Effector memory CD8-positive, alpha-beta T cell (primary cell): Measurements from ENCODE around the gene OSBPL10.
"Not testable (repeated sequence)": the region's sequence is repeated elsewhere in the genome, so short reads cannot be mapped to it uniquely, and the experiment has no call there.

Experiments
- ATAC-seq: fragments of 150-1000 bp; cut with Tn5 transposase; replicated peaks from 2 replicates; pipeline ENCODE4 v1.10.0; 2021; ENCODE audit warnings: mild to moderate bottlenecking, moderate library complexity
- DNase-seq, 3 experiments: peaks; one replicate each; pipeline ENCODE4 v3.0.0; 2021
- H3K27ac Mint-ChIP-seq, 2 donors: one replicate each; pipeline ENCODE4 v1.8.0; 2022; ENCODE audit warnings: mild to moderate bottlenecking in 2 of 2, mixed read lengths in 2 of 2, moderate library complexity in 2 of 2
- H3K27me3 Mint-ChIP-seq, 2 donors: one replicate each; pipeline ENCODE4 v1.8.0; 2022; ENCODE audit warnings: mixed read lengths in 2 of 2
- H3K36me3 Mint-ChIP-seq: one replicate; pipeline ENCODE4 v1.8.0; 2022; ENCODE audit warnings: mild to moderate bottlenecking, moderate library complexity, mixed read lengths; ENCODE audit not compliant: insufficient read depth
- H3K4me1 Mint-ChIP-seq, 2 donors: one replicate each; pipeline ENCODE4 v1.8.0; 2022; ENCODE audit warnings: low read depth in 2 of 2, mixed read lengths in 2 of 2
- H3K4me3 Mint-ChIP-seq, 2 donors: one replicate each; pipeline ENCODE4 v1.8.0; 2022; ENCODE audit warnings: mild to moderate bottlenecking in 2 of 2, mixed read lengths in 2 of 2, moderate library complexity in 2 of 2
- H3K9me3 Mint-ChIP-seq, 2 donors: one replicate each; pipeline ENCODE4 v1.8.0; 2022; ENCODE audit warnings: mixed read lengths in 2 of 2

Gene OSBPL10

GRCh38 chr3:31800436-31800835 lies 180.6 kb downstream of the OSBPL10 start:
- Mint-ChIP-seq H3K36me3 (no peaks in the 10 kb centered on the region), H3K9me3 (no peaks in the 10 kb centered on the region), H3K4me3 (no peak overlapping the region), H3K27me3 (no peaks in the 10 kb centered on the region), H3K4me1 (no peaks in the 10 kb centered on the region), H3K27ac (no peak overlapping the region)
- no peak for DNase-seq
- ATAC-seq: no peak

GRCh38 chr3:31798840-31799239 lies 182.2 kb downstream of the OSBPL10 start:
- ATAC-seq (no peak), DNase-seq (no peak)
- no peak overlapping the region for H3K4me3 Mint-ChIP-seq
- H3K9me3 Mint-ChIP-seq: no peaks in the 10 kb centered on the region
- no peak overlapping the region for H3K27ac Mint-ChIP-seq
- no peaks in the 10 kb centered on the region for H3K4me1 Mint-ChIP-seq
- peaks cover 6 to 8% of the 10 kb centered on the region in 2 donors for H3K27me3 Mint-ChIP-seq
- no peaks in the 10 kb centered on the region for H3K36me3 Mint-ChIP-seq

GRCh38 chr3:31793821-31794220 lies 187.2 kb downstream of the OSBPL10 start:
- Mint-ChIP-seq H3K4me3 (no peak overlapping the region), H3K4me1 (no peaks in the 10 kb centered on the region), H3K36me3 (no peaks in the 10 kb centered on the region), H3K27ac (no peak overlapping the region), H3K9me3 (no peaks in the 10 kb centered on the region), H3K27me3 (peaks cover 6 to 20% of the 10 kb centered on the region in 2 donors)
- no peak for DNase-seq
- ATAC-seq: no peak

GRCh38 chr3:31791090-31791430 lies 190.0 kb downstream of the OSBPL10 start:
- Mint-ChIP-seq H3K4me1 (no peaks in the 10 kb centered on the region), H3K36me3 (no peaks in the 10 kb centered on the region), H3K9me3 (no peaks in the 10 kb centered on the region), H3K4me3 (no peak overlapping the region), H3K27me3 (peaks cover 6 to 21% of the 10 kb centered on the region in 2 donors), H3K27ac (no peak overlapping the region)
- no peak for ATAC-seq
- DNase-seq: no peak

DNA sequence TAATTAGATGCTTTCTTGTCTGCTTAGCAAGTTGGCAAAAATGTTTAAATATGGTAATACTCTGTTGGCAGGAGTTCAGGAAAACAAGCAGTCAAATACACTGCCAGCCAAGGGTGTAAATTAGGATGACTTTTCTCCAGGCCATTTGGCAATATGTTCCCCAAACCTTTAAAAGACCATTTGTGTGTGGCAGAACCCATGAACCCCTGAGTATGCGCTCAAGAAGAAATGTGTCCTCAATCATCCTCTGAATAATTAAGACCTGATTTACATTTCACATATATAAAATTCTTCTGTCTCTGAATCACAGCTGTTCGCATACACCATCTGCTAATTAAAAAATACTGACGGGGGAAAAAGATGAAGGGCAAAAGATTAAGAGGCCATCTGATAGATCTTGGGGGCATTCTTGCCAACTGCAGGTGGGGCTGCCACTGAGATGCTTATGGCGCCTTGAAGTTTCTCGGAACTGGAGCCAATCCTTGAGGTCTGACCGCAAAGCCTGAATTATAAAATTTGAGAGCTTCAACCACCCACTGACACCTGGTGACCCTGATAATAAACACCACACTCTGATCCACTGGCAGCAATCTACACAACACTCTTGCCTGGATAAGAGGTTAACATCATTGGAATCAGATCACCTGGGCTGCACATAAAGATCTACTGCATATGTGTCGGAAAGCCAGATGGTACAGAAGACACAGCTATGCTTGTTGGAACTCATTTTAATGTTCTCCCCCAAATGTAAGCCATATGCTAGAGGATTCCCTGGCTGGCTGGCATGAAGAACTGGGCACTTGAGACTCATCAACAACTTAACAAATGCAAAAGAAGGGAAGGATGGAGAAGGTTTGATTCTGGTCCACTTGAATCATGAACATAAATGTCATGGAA lies 190.6 kb downstream of the OSBPL10 start:
- H3K4me3 Mint-ChIP-seq: no peak overlapping the region
- no peak overlapping the region for H3K27ac Mint-ChIP-seq
- no peaks in the 10 kb centered on the region for H3K36me3 Mint-ChIP-seq
- no peak for DNase-seq
- peaks cover 6 to 21% of the 10 kb centered on the region in 2 donors for H3K27me3 Mint-ChIP-seq
- ATAC-seq: no peak
- no peaks in the 10 kb centered on the region for H3K9me3 Mint-ChIP-seq
- H3K4me1 Mint-ChIP-seq: no peaks in the 10 kb centered on the region

GRCh38 chr3:31789429-31789828 lies 191.6 kb downstream of the OSBPL10 start:
- Mint-ChIP-seq H3K27me3 (peaks cover 2 to 18% of the 10 kb centered on the region in 2 donors), H3K9me3 (no peaks in the 10 kb centered on the region), H3K4me3 (no peak overlapping the region), H3K27ac (no peak overlapping the region), H3K36me3 (no peaks in the 10 kb centered on the region), H3K4me1 (no peaks in the 10 kb centered on the region)
- ATAC-seq (no peak), DNase-seq (no peak)

DNA sequence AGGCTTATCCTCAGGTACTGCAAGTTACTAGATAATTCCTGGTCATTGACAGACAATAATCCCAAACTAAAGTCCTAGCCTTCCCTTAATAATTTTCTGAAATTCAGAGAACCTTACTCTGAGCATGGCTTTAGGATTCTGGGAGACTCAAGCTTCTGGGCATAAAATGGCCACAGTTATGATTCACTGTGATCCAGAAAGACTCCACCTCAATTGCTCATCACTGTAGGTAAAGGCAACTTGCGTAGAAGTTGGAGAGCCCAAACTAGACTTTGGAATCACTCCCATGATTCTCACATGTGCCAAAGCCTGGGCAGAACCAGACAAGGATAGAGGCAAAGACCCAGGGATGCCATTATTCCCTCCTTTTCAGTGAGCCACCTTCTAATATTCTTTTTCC lies 195.3 kb downstream of the OSBPL10 start:
- no peak overlapping the region for H3K4me3 Mint-ChIP-seq
- peaks cover 0 to 31% of the 10 kb centered on the region in 2 donors for H3K27me3 Mint-ChIP-seq
- H3K36me3 Mint-ChIP-seq: no peaks in the 10 kb centered on the region
- no peaks in the 10 kb centered on the region for H3K9me3 Mint-ChIP-seq
- no peak for DNase-seq
- H3K27ac Mint-ChIP-seq: no peak overlapping the region
- H3K4me1 Mint-ChIP-seq: no peaks in the 10 kb centered on the region
- ATAC-seq: no peak

DNA sequence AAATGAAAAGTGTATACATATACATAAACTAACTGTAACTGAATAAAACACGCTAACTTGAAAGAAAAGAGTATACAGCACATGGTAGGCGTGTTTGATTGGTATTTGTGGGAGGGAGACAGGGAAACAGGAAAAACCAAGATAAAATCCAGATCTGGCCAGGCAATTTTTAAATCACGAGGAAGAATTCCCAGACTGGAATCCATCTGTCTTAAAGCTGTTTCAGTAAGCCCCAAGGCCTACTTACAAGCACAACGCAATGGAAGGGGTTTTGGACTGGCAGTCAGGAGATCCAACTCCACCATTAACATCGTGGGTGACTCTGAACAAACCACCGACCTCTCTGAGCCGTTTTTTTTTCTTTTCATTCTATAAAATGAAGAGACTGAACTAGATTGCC lies 195.8 kb downstream of the OSBPL10 start:
- Mint-ChIP-seq H3K4me3 (no peak overlapping the region), H3K27me3 (peaks cover 0 to 29% of the 10 kb centered on the region in 2 donors), H3K9me3 (no peaks in the 10 kb centered on the region), H3K27ac (no peak overlapping the region), H3K4me1 (no peaks in the 10 kb centered on the region), H3K36me3 (no peaks in the 10 kb centered on the region)
- DNase-seq (no peak), ATAC-seq (no peak)

GRCh38 chr3:31783851-31784250 lies 197.2 kb downstream of the OSBPL10 start:
- H3K36me3 Mint-ChIP-seq, H3K27ac Mint-ChIP-seq: not testable (repeated sequence)

GRCh38 chr3:31782306-31782705 lies 198.8 kb downstream of the OSBPL10 start:
- H3K36me3 Mint-ChIP-seq: not testable (repeated sequence)

More at GRCh38 chr3:31783851-31784250, 197.2 kb downstream of the OSBPL10 start:
- not testable (repeated sequence) for ATAC-seq, H3K9me3 Mint-ChIP-seq, H3K4me3 Mint-ChIP-seq, H3K4me1 Mint-ChIP-seq, DNase-seq
- peaks cover 8 to 30% of the 10 kb centered on the region in 2 donors for H3K27me3 Mint-ChIP-seq

DNA sequence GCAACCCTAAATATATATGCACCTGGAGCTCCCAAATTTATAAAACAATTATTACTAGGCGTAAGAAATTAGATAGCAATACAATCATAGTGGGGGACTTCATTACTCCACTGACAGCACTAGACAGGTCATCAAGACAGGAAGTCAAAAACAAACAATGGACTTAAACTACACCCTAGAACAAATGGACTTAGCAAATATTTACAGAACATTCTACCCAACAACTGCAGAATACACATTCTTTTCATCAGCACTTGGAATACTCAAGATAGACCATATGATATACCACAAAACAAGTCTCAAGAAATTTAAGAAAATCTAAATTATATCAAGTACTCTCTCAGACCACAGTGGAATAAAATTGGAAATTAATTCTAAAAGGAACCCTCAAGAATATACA lies 201.5 kb downstream of the OSBPL10 start:
- H3K9me3 Mint-ChIP-seq: no peaks in the 10 kb centered on the region
- peaks cover 21 to 55% of the 10 kb centered on the region in 2 donors for H3K27me3 Mint-ChIP-seq
- no peak overlapping the region for H3K4me3 Mint-ChIP-seq
- no peak for DNase-seq
- no peak for ATAC-seq
- no peaks in the 10 kb centered on the region for H3K36me3 Mint-ChIP-seq
- H3K27ac Mint-ChIP-seq: no peak overlapping the region
- H3K4me1 Mint-ChIP-seq: no peaks in the 10 kb centered on the region

More at GRCh38 chr3:31782306-31782705, 198.8 kb downstream of the OSBPL10 start:
- not testable (repeated sequence) for ATAC-seq, H3K9me3 Mint-ChIP-seq, DNase-seq, H3K27ac Mint-ChIP-seq, H3K4me3 Mint-ChIP-seq, H3K4me1 Mint-ChIP-seq
- H3K27me3 Mint-ChIP-seq: peaks cover 9 to 41% of the 10 kb centered on the region in 2 donors

- H3K36me3 Mint-ChIP-seq: no peaks in the 10 kb centered on the region
- no peak for ATAC-seq
- no peak overlapping the region for H3K27ac Mint-ChIP-seq
- DNase-seq: no peak
- no peaks in the 10 kb centered on the region for H3K4me1 Mint-ChIP-seq
- no peaks in the 10 kb centered on the region for H3K9me3 Mint-ChIP-seq
- H3K27me3 Mint-ChIP-seq: peaks cover 27 to 70% of the 10 kb centered on the region in 2 donors
- H3K4me3 Mint-ChIP-seq: no peak overlapping the region
These were observed 203.2 kb downstream of the OSBPL10 start for GRCh38 chr3:31777887-31778286.

- H3K27ac Mint-ChIP-seq: no peak overlapping the region
- no peaks in the 10 kb centered on the region for H3K4me1 Mint-ChIP-seq
- no peaks in the 10 kb centered on the region for H3K9me3 Mint-ChIP-seq
- H3K27me3 Mint-ChIP-seq: peaks cover 27 to 63% of the 10 kb centered on the region in 2 donors
- no peaks in the 10 kb centered on the region for H3K36me3 Mint-ChIP-seq
- DNase-seq (no peak), ATAC-seq (no peak)
- H3K4me3 Mint-ChIP-seq: no peak overlapping the region
These were observed 204.0 kb downstream of the OSBPL10 start for GRCh38 chr3:31777092-31777491.

GRCh38 chr3:31776016-31776415 lies 205.0 kb downstream of the OSBPL10 start:
- no peaks in the 10 kb centered on the region for H3K36me3 Mint-ChIP-seq
- H3K27ac Mint-ChIP-seq: no peak overlapping the region
- DNase-seq (no peak), ATAC-seq (no peak)
- H3K4me1 Mint-ChIP-seq: no peaks in the 10 kb centered on the region
- H3K4me3 Mint-ChIP-seq: no peak overlapping the region
- no peaks in the 10 kb centered on the region for H3K9me3 Mint-ChIP-seq
- H3K27me3 Mint-ChIP-seq: peaks cover 27 to 53% of the 10 kb centered on the region in 2 donors
